H9 (cell line): ENCODE data around the gene SPRN. TPM values are rescaled to one million over a fixed set of nuclear protein-coding genes. Genes with fewer than 3 reads are reported as not detected.
A peak's percentile ranks its signal among the peaks of the same experiment; 100 is the strongest.

Experiments
- DNase-seq: peaks from one replicate; pipeline ENCODE4 v3.0.0-alpha.2; 2017
- H2AFZ ChIP-seq: one replicate; pipeline ENCODE4 v1.6.1; 2013; ENCODE audit warnings: mild to moderate bottlenecking, low read length, control low read depth, moderate library complexity
- H2AK5ac ChIP-seq: 2 replicates; pipeline ENCODE4 v1.6.1; 2013; ENCODE audit warnings: low read length, control low read depth, mixed read lengths; ENCODE audit not compliant: insufficient read length
- H2BK120ac ChIP-seq: one replicate; pipeline ENCODE4 v1.6.1; 2013; ENCODE audit warnings: low read depth, mild to moderate bottlenecking, low read length, control low read depth, inconsistent platforms; ENCODE audit not compliant: poor library complexity, severe bottlenecking
- H2BK12ac ChIP-seq: 2 replicates; pipeline ENCODE4 v1.6.1; 2013; ENCODE audit warnings: low read length, control low read depth, mixed read lengths, low read depth; ENCODE audit not compliant: insufficient read length
- H2BK15ac ChIP-seq: 2 replicates; pipeline ENCODE4 v1.6.1; 2013; ENCODE audit warnings: low read depth, low read length, control low read depth
- H2BK20ac ChIP-seq: one replicate; pipeline ENCODE4 v1.6.1; 2013; ENCODE audit warnings: low read depth, mild to moderate bottlenecking, low read length, control low read depth, inconsistent platforms; ENCODE audit not compliant: poor library complexity, severe bottlenecking
- H2BK5ac ChIP-seq: 2 replicates; pipeline ENCODE4 v1.6.1; 2013; ENCODE audit warnings: low read length, control low read depth, mixed read lengths; ENCODE audit not compliant: insufficient read length
- H3K14ac ChIP-seq: 2 replicates; pipeline ENCODE4 v1.6.1; 2013; ENCODE audit warnings: low read length, control low read depth; ENCODE audit not compliant: insufficient read depth
- H3K18ac ChIP-seq: 2 replicates; pipeline ENCODE4 v1.6.1; 2013; ENCODE audit warnings: low read depth, mild to moderate bottlenecking, mixed read lengths, low read length, control low read depth; ENCODE audit not compliant: insufficient read length
- H3K23ac ChIP-seq: 2 replicates; pipeline ENCODE4 v1.6.1; 2013; ENCODE audit warnings: low read length, control low read depth, mixed read lengths, low read depth; ENCODE audit not compliant: insufficient read length
- H3K23me2 ChIP-seq: 2 replicates; pipeline ENCODE4 v1.6.1; 2013; ENCODE audit warnings: low read depth, mild to moderate bottlenecking, mixed read lengths, low read length, control low read depth; ENCODE audit not compliant: insufficient read length, poor library complexity, severe bottlenecking
- H3K27ac ChIP-seq: 2 replicates; pipeline ENCODE4 v1.5.1; 2013; ENCODE audit warnings: low read length, control low read depth, mixed read lengths, low read depth; ENCODE audit not compliant: insufficient read length
- H3K27me3 ChIP-seq: 2 replicates; pipeline ENCODE4 v1.6.1; 2013; ENCODE audit warnings: low read length, control low read depth, inconsistent platforms; ENCODE audit not compliant: insufficient read depth
- H3K4ac ChIP-seq: 2 replicates; pipeline ENCODE4 v1.6.1; 2013; ENCODE audit warnings: low read depth, mild to moderate bottlenecking, control low read depth, inconsistent platforms, low read length, moderate library complexity
- H3K4me1 ChIP-seq: 2 replicates; pipeline ENCODE4 v1.6.1; 2013; ENCODE audit warnings: low read length, control low read depth, inconsistent platforms; ENCODE audit not compliant: insufficient read depth
- H3K4me2 ChIP-seq: 2 replicates; pipeline ENCODE4 v1.6.1; 2013; ENCODE audit warnings: low read length, control low read depth, mixed read lengths; ENCODE audit not compliant: insufficient read length, insufficient read depth
- H3K56ac ChIP-seq: 2 replicates; pipeline ENCODE4 v1.6.1; 2013; ENCODE audit warnings: low read depth, mild to moderate bottlenecking, mixed read lengths, low read length, control low read depth; ENCODE audit not compliant: insufficient read length
- H3K79me1 ChIP-seq: 2 replicates; pipeline ENCODE4 v1.6.1; 2013; ENCODE audit warnings: low read depth, mild to moderate bottlenecking, moderate library complexity, low read length, control low read depth, inconsistent platforms; ENCODE audit not compliant: insufficient read depth, poor library complexity, severe bottlenecking
- H3K79me2 ChIP-seq: 2 replicates; pipeline ENCODE4 v1.6.1; 2013; ENCODE audit warnings: low read length, control low read depth, inconsistent platforms; ENCODE audit not compliant: insufficient read depth
- H3K9ac ChIP-seq: 2 replicates; pipeline ENCODE4 v1.6.1; 2013; ENCODE audit warnings: low read length, control low read depth, mixed read lengths; ENCODE audit not compliant: insufficient read length; ENCODE audit errors: extremely low read depth
- H3K9me3 ChIP-seq: one replicate; pipeline ENCODE4 v1.6.1; 2013; ENCODE audit warnings: low read depth, low read length, inconsistent platforms; ENCODE audit not compliant: control insufficient read depth
- H3T11ph ChIP-seq: one replicate; pipeline ENCODE4 v1.6.1; 2013; ENCODE audit warnings: mild to moderate bottlenecking, low read length, control low read depth, inconsistent platforms
- H4K20me1 ChIP-seq: one replicate; pipeline ENCODE4 v1.6.1; 2013; ENCODE audit not compliant: control insufficient read depth, insufficient read length, insufficient read depth
- H4K5ac ChIP-seq: 2 replicates; pipeline ENCODE4 v1.6.1; 2013; ENCODE audit warnings: low read depth, mild to moderate bottlenecking, mixed read lengths, low read length, control low read depth; ENCODE audit not compliant: insufficient read length
- H4K8ac ChIP-seq: replicated peaks from 2 replicates; pipeline ENCODE4 v1.6.1; 2013; ENCODE audit warnings: low read length, control low read depth, mixed read lengths, low read depth; ENCODE audit not compliant: insufficient read length
- H4K91ac ChIP-seq: 2 replicates; pipeline ENCODE4 v1.6.1; 2013; ENCODE audit warnings: low read depth, mild to moderate bottlenecking, moderate library complexity, mixed read lengths, low read length, control low read depth; ENCODE audit not compliant: insufficient read length
- H3K27ac Mint-ChIP-seq, 3 experiments: 2 replicates in 2 of 3; 3 replicates in 1 of 3; pipeline ENCODE4 v1.8.0; 2020 to 2021; ENCODE audit warnings: mixed read lengths in 3 of 3, mild to moderate bottlenecking in 1 of 3, moderate library complexity in 1 of 3
- H3K27me3 Mint-ChIP-seq: 2 replicates; pipeline ENCODE4 v1.8.0; 2021; ENCODE audit warnings: low read depth, mild to moderate bottlenecking, moderate library complexity, mixed read lengths
- H3K36me3 Mint-ChIP-seq, 3 experiments: 2 replicates in 2 of 3; 3 replicates in 1 of 3; pipeline ENCODE4 v1.8.0; 2020 to 2021; ENCODE audit warnings: low read depth in 3 of 3, mixed read lengths in 3 of 3; ENCODE audit not compliant: insufficient read depth in 1 of 3
- H3K4me1 Mint-ChIP-seq, 2 experiments: 2 replicates each; pipeline ENCODE4 v1.8.0; 2020; ENCODE audit warnings: mixed read lengths in 2 of 2
- H3K4me3 Mint-ChIP-seq, 2 experiments: 2 replicates in 1 of 2; 3 replicates in 1 of 2; pipeline ENCODE4 v1.8.0; 2020 to 2021; ENCODE audit warnings: mild to moderate bottlenecking in 2 of 2, mixed read lengths in 2 of 2, moderate library complexity in 1 of 2
- H3K9me3 Mint-ChIP-seq, 2 experiments: 2 replicates in 1 of 2; 3 replicates in 1 of 2; pipeline ENCODE4 v1.8.0; 2020; ENCODE audit warnings: mild to moderate bottlenecking in 2 of 2, mixed read lengths in 2 of 2, moderate library complexity in 1 of 2
- WGBS: extraction: QIAGEN DNeasy Blood & Tissue Kit; methylation state at CpG from one replicate; pipeline ENCODE4 v1.1.7; 2013; ENCODE audit warnings: missing lambda C conversion rate, low lambda C conversion rate, mixed read lengths; ENCODE audit not compliant: insufficient read length; ENCODE audit errors: extremely low coverage; 5-methylcytosine and 5-hydroxymethylcytosine counted together
- total RNA-seq: library from RNA; stranded (reverse); gene quantifications from 2 replicates; pipeline ENCODE4 v1.2.1, GENCODE V29; 2021
- TF ChIP-seq, protein P1 (sequence below): fragments of 200-600 bp; sonication (generic); conservative IDR thresholded peaks from 3 replicates; pipeline ENCODE4 v1.8.0; 2021; ENCODE audit warnings: antibody characterized with exemption, mild to moderate bottlenecking

SPRN gene
- total RNA-seq, 1 experiment from 2014 or later, result 0.42 TPM

GRCh38 chr10:133379152-133379800 is 45.1 kb downstream of the SPRN start, which contains the start of gene PAOX:
Gene PAOX, plus strand, starts transcription at chr10:133379262. Its CDS starts 55 bp downstream, at chr10:133379317.
- no peak within 1 kb of the TSS for H2AFZ ChIP-seq
- H2BK12ac ChIP-seq, result no peak within 1 kb of the TSS
- no peak within 1 kb of the TSS for H2BK120ac ChIP-seq
- H3K9ac ChIP-seq, result no peak within 1 kb of the TSS
- Mint-ChIP-seq H3K27ac (no peak within 1 kb of the TSS), H3K4me1 (no peaks in the 10 kb centered on the region), H3K36me3 (peaks cover 0 to 5% (median 1%) of the 10 kb centered on the region in 3 experiments; a peak in 1 of 7 replicates), H3K27me3 (peaks cover 52% of the 10 kb centered on the region), H3K9me3 (peaks cover 0 to 3% of the 10 kb centered on the region in 2 experiments; a peak in 2 of 5 replicates), H3K4me3 (peak within 1 kb of the TSS; percentile 66 to 85)
- H3K79me2 ChIP-seq, result no peaks in the 10 kb centered on the region
- peak; percentile 62 for DNase-seq
- H4K91ac ChIP-seq, result no peak within 1 kb of the TSS
- H3T11ph ChIP-seq, result no peak within 1 kb of the TSS
- no peaks in the 10 kb centered on the region for H3K4me1 ChIP-seq
- H2BK15ac ChIP-seq, result no peak within 1 kb of the TSS
- no peak within 1 kb of the TSS for H3K18ac ChIP-seq
- peaks cover 18% of the 10 kb centered on the region for H3K27me3 ChIP-seq
- no peak within 1 kb of the TSS for H2BK20ac ChIP-seq
- no peak within 1 kb of the TSS for H3K14ac ChIP-seq
- no peak within 1 kb of the TSS for H3K23ac ChIP-seq
- no peaks in the 10 kb centered on the region for H3K9me3 ChIP-seq
- no peak within 1 kb of the TSS for H3K27ac ChIP-seq
- no peak within 1 kb of the TSS for H2AK5ac ChIP-seq
- H4K20me1 ChIP-seq, result no peaks in the 10 kb centered on the region
- H3K4me2 ChIP-seq, result peak within 1 kb of the TSS; percentile 62
- no peak within 1 kb of the TSS for H3K56ac ChIP-seq
- TF ChIP-seq, protein P1, sequence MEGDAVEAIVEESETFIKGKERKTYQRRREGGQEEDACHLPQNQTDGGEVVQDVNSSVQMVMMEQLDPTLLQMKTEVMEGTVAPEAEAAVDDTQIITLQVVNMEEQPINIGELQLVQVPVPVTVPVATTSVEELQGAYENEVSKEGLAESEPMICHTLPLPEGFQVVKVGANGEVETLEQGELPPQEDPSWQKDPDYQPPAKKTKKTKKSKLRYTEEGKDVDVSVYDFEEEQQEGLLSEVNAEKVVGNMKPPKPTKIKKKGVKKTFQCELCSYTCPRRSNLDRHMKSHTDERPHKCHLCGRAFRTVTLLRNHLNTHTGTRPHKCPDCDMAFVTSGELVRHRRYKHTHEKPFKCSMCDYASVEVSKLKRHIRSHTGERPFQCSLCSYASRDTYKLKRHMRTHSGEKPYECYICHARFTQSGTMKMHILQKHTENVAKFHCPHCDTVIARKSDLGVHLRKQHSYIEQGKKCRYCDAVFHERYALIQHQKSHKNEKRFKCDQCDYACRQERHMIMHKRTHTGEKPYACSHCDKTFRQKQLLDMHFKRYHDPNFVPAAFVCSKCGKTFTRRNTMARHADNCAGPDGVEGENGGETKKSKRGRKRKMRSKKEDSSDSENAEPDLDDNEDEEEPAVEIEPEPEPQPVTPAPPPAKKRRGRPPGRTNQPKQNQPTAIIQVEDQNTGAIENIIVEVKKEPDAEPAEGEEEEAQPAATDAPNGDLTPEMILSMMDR, result no peak
- no peaks in the 10 kb centered on the region for H3K79me1 ChIP-seq
- peaks cover 8% of the 10 kb centered on the region for H3K23me2 ChIP-seq
- H4K5ac ChIP-seq, result no peak within 1 kb of the TSS
- H3K4ac ChIP-seq, result no peak within 1 kb of the TSS
- no peak within 1 kb of the TSS for H2BK5ac ChIP-seq
- H4K8ac ChIP-seq, result no peak within 1 kb of the TSS
- no CpG with 5 or more reads among the region's 78 CpGs for WGBS
